GM19467 (cell line): ENCODE measurements around the gene MICU1.
"Not testable (repeated sequence)": the region's sequence is repeated elsewhere in the genome, so short reads cannot be mapped to it uniquely, and the experiment has no call there.

ENCODE experiments used
- ATAC-seq: cut with Tn5 transposase; IDR thresholded peaks from one replicate; pipeline ENCODE4 v1.9.1; 2021; ENCODE audit warnings: mild to moderate bottlenecking, moderate library complexity; ENCODE audit not compliant: unreplicated experiment

MICU1 gene

DNA sequence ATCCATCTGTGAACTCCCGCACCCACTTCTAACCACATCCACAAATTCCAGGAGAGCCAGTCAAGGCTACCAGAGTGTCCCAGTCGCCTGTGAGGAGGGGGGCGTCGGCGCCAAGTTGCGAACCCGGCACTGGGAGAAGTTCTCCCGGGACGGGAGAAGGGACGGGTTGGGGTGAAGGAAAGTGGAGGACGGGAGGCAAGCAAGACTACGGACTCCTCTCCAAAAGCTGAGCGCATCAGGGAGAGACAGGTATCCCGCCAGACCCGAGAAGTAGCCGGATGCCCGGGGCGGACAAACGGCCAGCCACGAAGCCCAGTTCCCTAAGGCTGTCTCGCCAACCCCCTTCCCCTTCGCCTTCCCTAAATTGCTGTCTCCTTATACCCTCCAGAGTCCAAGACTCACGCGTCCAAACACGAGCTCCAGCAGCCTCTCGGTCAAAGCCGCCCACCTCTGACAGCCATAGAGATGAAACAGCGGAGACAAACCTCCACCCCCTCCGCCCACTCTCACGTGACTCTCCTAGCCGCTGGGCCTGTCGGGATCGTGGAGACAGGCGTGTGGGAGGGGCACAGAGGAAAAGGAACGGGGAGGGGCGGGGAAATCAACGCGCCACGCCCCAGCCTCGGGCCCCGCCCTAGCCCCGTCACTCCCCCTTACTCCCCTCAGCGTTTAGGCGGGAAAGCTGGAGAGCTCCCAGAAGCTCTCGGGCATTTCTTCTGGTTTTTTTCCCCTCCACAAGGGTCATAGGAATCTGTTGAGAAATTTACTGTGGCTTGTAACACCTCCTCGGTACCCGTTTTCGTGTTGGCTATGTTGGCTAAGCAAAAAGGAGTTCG lies at the start of gene MICU1:
Gene MICU1 (minus strand): TSS at position 472 of the 836 bp plus-strand sequence. CDS start 59,286 bp downstream, outside the sequence.
- ATAC-seq: peak; percentile 95

DNA sequence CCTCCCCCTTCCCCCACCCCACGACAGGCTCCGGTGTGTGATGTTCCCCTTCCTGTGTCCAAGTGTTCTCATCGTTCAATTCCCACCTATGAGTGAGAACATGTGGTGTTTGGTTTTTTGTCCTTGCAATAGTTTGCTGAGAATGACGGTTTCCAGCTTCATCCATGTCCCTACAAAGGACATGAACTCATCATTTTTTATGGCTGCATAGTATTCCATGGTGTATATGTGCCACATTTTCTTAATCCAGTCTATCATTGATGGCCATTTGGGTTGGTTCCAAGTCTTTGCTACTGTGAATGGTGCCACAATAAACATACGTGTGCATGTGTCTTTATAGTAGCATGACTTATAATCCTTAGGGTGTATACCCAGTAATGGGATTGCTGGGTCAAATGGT lies 48.3 kb upstream of the MICU1 start:
- not testable (repeated sequence) for ATAC-seq

- ATAC-seq: no peak
Observed at GRCh38 chr10:72673280-72673679, 47.4 kb upstream of the MICU1 start.

DNA sequence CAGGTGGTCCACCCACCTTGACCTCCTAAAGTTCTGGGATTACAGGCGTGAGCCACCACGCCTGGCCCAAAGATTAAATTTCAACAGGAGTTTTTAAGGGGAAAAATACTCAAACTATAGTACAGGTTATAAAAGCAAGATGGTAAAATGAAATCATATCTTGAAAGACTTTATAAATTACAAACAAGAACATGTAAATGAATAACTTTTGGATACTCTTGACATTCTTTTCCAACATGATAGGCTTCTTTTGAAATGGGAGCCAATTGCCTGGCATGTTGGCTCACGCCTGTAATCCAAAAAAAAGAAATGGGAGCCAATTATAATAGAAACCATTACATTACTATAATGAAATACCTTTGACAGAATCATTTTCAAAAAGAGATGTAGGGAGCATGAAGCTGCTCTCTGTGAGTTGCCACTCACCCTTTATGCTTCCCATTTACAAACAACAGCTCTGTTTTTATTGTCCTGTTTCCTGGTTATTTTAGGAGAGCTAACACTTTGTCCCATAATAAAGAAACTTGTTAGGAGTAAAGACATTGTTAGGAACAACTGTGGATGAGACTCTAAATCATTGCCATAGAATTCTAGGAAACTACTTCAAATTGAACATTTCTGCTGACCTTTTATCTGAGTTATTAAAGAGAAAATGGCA lies 41.5 kb upstream of the MICU1 start:
- ATAC-seq: no peak

DNA sequence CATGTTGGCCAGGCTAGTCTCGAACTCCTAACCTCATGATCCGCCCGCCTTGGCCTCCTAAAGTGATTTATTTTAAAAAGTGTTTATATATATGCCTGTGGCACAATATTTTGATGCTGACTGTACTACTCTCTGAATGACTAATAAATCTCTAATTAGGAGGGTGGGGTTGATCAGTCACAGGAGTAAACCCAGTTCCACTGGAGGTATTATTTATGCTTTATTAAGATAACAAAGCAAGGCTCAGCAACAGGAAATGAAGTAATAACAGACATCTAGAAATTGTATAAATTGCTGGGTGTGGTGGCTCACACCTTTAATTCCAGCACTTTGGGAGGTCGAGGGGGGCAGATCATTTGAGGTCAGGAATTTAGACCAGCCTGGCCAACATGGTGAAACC lies 40.0 kb upstream of the MICU1 start:
- no peak for ATAC-seq

GRCh38 chr10:72663971-72664370 lies 38.1 kb upstream of the MICU1 start:
- ATAC-seq: no peak

GRCh38 chr10:72661431-72661830 lies 35.6 kb upstream of the MICU1 start:
- ATAC-seq: no peak

- ATAC-seq: no peak
Observed at GRCh38 chr10:72660220-72660619, 34.3 kb upstream of the MICU1 start.

- ATAC-seq: no peak
Observed at GRCh38 chr10:72659694-72660093, 33.8 kb upstream of the MICU1 start.

DNA sequence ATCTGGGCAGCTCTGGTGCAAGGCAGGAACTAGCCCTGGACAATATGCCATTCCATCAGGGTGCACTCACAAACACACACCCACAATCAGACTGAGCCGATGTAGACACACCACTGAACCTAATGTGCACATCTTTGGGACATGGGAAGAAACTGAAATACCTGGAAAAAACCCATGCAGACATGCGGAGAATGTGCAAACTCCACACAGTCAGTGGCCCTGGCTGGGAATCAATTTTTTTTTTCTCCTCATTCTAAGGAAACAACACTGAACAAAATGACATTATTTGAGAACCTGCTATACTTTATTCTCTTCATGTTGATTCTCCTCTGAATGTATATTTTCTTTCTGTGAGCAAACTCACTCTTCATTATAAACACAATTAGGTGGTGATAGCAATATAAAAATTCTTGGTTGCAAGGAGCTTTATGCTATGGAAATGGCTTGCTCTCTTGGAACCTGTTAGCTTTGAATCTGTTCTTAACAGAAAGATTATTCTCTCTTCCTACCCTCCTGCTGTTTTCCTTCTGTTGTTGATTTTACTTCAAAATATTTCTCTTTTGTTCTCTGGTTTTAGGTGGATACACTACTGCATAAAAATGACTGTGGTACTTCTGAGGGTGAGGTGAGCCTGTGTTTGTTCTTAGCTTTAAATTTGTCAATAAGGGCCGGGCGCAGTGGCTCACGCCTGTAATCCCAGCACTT lies 33.0 kb upstream of the MICU1 start:
- ATAC-seq: no peak

DNA sequence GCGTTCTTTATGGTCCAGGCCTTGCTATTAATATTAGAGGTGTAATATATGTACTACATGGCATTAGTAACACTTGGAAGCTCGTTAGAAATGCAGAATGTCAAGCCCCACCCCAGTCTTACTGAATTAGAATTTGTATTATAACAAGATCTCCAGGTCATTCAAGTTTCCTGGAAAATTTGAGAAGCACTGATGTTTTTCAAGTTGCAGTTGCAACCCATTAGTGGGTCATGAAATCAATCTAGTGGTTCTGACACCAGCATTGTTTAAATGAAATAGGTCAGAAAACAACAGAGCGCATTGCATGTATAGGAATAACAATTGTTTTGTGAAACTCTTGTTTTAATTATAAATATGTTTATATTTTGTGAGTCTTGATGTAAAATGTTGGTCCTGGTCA lies 28.8 kb upstream of the MICU1 start:
- ATAC-seq: no peak

GRCh38 chr10:72653383-72654096 lies 27.7 kb upstream of the MICU1 start:
- no peak for ATAC-seq

DNA sequence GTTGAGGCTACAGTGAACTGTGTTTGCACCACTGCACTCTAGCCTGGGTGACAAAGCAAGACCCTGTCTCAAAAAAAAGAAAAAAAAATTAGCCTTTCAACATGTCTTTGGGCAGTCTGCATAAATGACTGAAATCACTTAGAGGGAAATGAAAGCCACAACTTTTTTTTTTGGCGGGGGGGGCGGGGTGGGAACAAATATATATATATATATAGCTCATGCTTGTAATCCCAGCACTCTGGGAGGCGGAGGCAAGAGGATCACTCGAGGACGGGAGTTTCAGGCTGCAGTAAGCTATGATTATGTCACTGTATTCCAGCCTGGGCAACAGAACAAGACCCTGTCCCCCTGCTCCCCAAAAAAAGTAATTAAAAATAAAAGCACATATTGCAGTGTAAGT lies 23.4 kb upstream of the MICU1 start:
- no peak for ATAC-seq

DNA sequence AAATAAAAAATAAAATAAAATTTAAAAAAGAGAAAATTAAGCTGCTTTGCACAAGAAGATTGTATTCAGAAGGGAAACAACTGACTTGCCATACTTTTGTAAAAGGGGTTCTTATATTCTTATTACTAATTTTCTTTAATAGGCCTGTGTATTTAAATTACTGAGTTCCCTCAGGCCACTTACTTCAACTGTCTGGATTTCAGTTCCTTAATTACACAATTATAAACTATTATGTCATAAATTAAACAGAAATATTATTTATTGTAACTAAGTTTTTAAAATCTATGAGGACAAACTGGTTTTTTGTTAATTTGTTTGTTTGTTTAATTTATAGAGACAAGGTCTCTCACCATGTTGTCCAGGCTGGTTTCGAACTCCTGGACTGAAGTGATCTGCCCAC lies 22.4 kb upstream of the MICU1 start:
- ATAC-seq: no peak

- not testable (repeated sequence) for ATAC-seq
Observed at GRCh38 chr10:72646971-72647370, 21.1 kb upstream of the MICU1 start.

- ATAC-seq: no peak
Observed at GRCh38 chr10:72645263-72645858, 19.5 kb upstream of the MICU1 start.

DNA sequence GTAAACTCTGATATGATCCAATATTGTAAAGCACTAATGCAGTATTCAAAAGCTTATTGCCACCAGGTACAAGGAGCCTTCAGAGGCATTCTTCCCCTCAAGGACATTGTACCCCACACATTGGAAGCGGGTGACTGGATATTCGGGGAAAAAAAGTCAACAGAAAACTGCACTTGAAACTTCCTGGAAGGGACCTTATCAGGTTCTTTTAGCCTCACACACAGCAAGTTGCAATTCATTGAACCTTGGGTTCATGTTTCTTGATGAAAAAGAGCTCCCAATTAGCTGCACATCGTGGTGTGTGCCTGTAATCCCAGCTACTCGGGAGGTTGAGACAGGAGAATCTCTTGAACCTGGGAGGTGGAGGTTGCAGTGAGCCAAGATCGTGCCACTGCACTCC lies 16.4 kb upstream of the MICU1 start:
- no peak for ATAC-seq

GRCh38 chr10:72639441-72639873 lies 13.6 kb upstream of the MICU1 start:
- no peak for ATAC-seq

DNA sequence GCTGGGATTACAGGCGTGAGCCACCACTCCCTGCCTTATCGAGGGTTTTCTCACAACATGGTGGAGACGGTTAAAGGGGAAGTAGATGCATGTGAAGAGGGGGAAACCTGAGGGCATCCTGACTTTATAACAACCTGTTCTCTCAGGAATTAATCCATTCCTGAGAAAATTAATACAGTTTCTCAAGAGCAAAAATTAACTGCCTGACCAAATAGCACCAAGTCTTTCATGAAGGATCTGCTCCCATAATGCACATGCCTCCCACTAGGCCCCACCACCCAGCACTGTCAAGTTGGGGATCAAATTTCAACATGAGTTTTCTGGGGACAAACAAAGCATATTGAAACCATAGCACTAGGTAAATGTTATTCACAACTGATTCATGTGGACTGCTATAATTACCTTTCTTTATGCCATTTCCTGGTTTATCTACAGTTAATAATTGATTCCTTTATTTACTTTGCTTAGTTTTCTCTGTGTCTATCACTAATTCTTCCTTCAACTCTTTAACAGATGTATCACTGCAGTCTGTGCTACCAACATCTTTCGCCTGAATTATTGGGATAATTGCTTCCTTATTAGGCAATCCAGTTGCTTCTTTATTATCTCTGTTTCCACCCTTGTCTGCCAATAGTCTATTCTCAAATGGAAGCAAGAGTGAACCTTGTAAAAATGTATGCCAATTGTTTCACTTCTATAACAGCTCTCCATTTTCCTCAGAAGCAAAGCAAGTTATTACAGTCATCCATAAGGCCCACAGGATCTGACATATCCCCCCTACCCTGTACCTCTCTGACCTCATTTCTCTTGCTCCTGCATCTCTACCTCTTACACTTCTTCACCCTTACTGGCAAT lies 12.9 kb upstream of the MICU1 start:
- no peak for ATAC-seq

- no peak for ATAC-seq
Observed at GRCh38 chr10:72637398-72637857, 11.5 kb upstream of the MICU1 start.
